IMR-90 (cell line): ENCODE results near the gene NT5C1B. TPM values are rescaled to one million over a fixed set of nuclear protein-coding genes. Genes with fewer than 3 reads are reported as not detected.

Experiments
- ATAC-seq: fragments of 200-7000 bp; cut with Tn5 transposase; 2 replicates; pipeline ENCODE4 v1.9.1; 2020; ENCODE audit warnings: low read depth, mild to moderate bottlenecking, moderate library complexity
- BruUV-seq: library from RNA; stranded (reverse); fragments of 400-500 nt; replicated peaks from 2 replicates; lab custom pipeline; 2021; lab: Mats Ljungman, UMichigan
- CTCF ChIA-PET: fragments of 300-600 bp; formaldehyde crosslinking; extraction: SDS; loops from one replicate; lab custom pipeline; 2021; ENCODE audit warnings: antibody characterized with exemption; lab: Yijun Ruan, JAX
- POLR2A ChIA-PET: fragments of 300-600 bp; sonication (Branson Sonifier 250); formaldehyde crosslinking; loops from one replicate; lab custom pipeline; 2022; ENCODE audit warnings: antibody characterized with exemption; ENCODE audit not compliant: unreplicated experiment; lab: Charles Lee
- DNase-seq: peaks from one replicate; pipeline ENCODE4 v3.0.0; 2013
- H2AFZ ChIP-seq: replicated peaks from 2 replicates; pipeline ENCODE3; 2013; ENCODE audit warnings: low read length, mild to moderate bottlenecking; ENCODE audit not compliant: poor library complexity
- H2AK5ac ChIP-seq: 2 replicates; pipeline ENCODE4 v1.6.1; 2013; ENCODE audit warnings: low read depth, low read length, inconsistent platforms
- H2AK9ac ChIP-seq: replicated peaks from 2 replicates; pipeline ENCODE3; 2013; ENCODE audit warnings: mild to moderate bottlenecking, low read depth, low read length, moderate library complexity; ENCODE audit not compliant: poor library complexity
- H2BK120ac ChIP-seq: 2 replicates; pipeline ENCODE4 v1.6.1; 2013; ENCODE audit warnings: low read depth, low read length, inconsistent platforms
- H2BK15ac ChIP-seq: 3 replicates; pipeline ENCODE4 v1.6.1; 2013; ENCODE audit warnings: low read depth, low read length, inconsistent platforms
- H2BK20ac ChIP-seq: 2 replicates; pipeline ENCODE4 v1.6.1; 2013; ENCODE audit warnings: low read depth, mild to moderate bottlenecking, inconsistent platforms, low read length, moderate library complexity
- H2BK5ac ChIP-seq: 2 replicates; pipeline ENCODE4 v1.6.1; 2013; ENCODE audit warnings: mild to moderate bottlenecking, low read depth, low read length, inconsistent platforms; ENCODE audit not compliant: poor library complexity, severe bottlenecking
- H3K14ac ChIP-seq: replicated peaks from 2 replicates; pipeline ENCODE4 v1.6.1; 2013; ENCODE audit warnings: low read depth, low read length, inconsistent platforms
- H3K18ac ChIP-seq: 2 replicates; pipeline ENCODE4 v1.6.1; 2013; ENCODE audit warnings: low read depth, low read length, control low read depth
- H3K23ac ChIP-seq: 2 replicates; pipeline ENCODE4 v1.6.1; 2013; ENCODE audit warnings: low read depth, low read length, inconsistent platforms
- H3K27ac ChIP-seq: 2 replicates; pipeline ENCODE4 v1.5.1; 2013; ENCODE audit warnings: mild to moderate bottlenecking, control low read depth, low read length; ENCODE audit not compliant: insufficient read depth
- H3K27me3 ChIP-seq: 2 replicates; pipeline ENCODE4 v1.6.1; 2013; ENCODE audit warnings: low read length; ENCODE audit not compliant: control insufficient read depth, insufficient read depth
- H3K36me3 ChIP-seq: 2 replicates; pipeline ENCODE4 v1.6.1; 2013; ENCODE audit warnings: low read length, mixed read lengths; ENCODE audit not compliant: control insufficient read depth, insufficient read depth
- H3K4ac ChIP-seq: 2 replicates; pipeline ENCODE4 v1.6.1; 2013; ENCODE audit warnings: low read depth, low read length, inconsistent platforms
- H3K4me1 ChIP-seq: 2 replicates; pipeline ENCODE4 v1.6.1; 2013; ENCODE audit warnings: low read length, mixed read lengths; ENCODE audit not compliant: control insufficient read depth, insufficient read depth
- H3K4me2 ChIP-seq: 2 replicates; pipeline ENCODE4 v1.6.1; 2013; ENCODE audit warnings: low read depth, mild to moderate bottlenecking, control low read depth, low read length, moderate library complexity
- H3K4me3 ChIP-seq: 2 replicates; pipeline ENCODE4 v1.5.1; 2013; ENCODE audit warnings: low read depth, mild to moderate bottlenecking, control low read depth, low read length, moderate library complexity; ENCODE audit not compliant: insufficient read depth
- H3K56ac ChIP-seq: 2 replicates; pipeline ENCODE4 v1.6.1; 2013; ENCODE audit warnings: low read length, inconsistent platforms; ENCODE audit not compliant: insufficient read depth; ENCODE audit errors: extremely low read depth
- H3K79me1 ChIP-seq, 2 experiments: 2 replicates each; pipeline ENCODE4 v1.6.1; 2013; ENCODE audit warnings: low read length in 2 of 2, inconsistent platforms in 1 of 2, low read depth in 1 of 2
- H3K9ac ChIP-seq: 2 replicates; pipeline ENCODE4 v1.6.1; 2013; ENCODE audit warnings: low read depth, low read length, control low read depth
- H3K9me1 ChIP-seq: 2 replicates; pipeline ENCODE4 v1.6.1; 2013; ENCODE audit warnings: low read length, inconsistent platforms; ENCODE audit not compliant: insufficient read depth
- H3K9me3 ChIP-seq: 2 replicates; pipeline ENCODE4 v1.6.1; 2013; ENCODE audit warnings: low read length; ENCODE audit not compliant: control insufficient read depth, insufficient read depth
- H4K20me1 ChIP-seq: 2 replicates; pipeline ENCODE4 v1.6.1; 2013; ENCODE audit warnings: low read length, inconsistent platforms; ENCODE audit not compliant: insufficient read depth
- H4K5ac ChIP-seq: 2 replicates; pipeline ENCODE4 v1.6.1; 2013; ENCODE audit warnings: mild to moderate bottlenecking, low read depth, low read length, control low read depth
- H4K8ac ChIP-seq, 2 experiments: 2 replicates each; pipeline ENCODE4 v1.6.1; 2013; ENCODE audit warnings: low read depth in 2 of 2, low read length in 2 of 2, control low read depth in 1 of 2, inconsistent platforms in 1 of 2
- H4K91ac ChIP-seq: 2 replicates; pipeline ENCODE4 v1.6.1; 2013; ENCODE audit warnings: low read depth, low read length, inconsistent platforms; ENCODE audit not compliant: insufficient read depth
- BHLHE40 ChIP-seq: fragments of 150-350 bp; IDR thresholded peaks from 2 replicates; pipeline ENCODE4 v1.6.1; 2016; ENCODE audit warnings: mild to moderate bottlenecking, low read depth, low read length
- MXI1 ChIP-seq: IDR thresholded peaks from 2 replicates; pipeline ENCODE4 v1.6.1; 2012; ENCODE audit warnings: low read depth, mild to moderate bottlenecking, low read length, moderate library complexity, borderline replicate concordance
- RAD21 ChIP-seq: IDR thresholded peaks from 2 replicates; pipeline ENCODE4 v1.6.1; 2012; ENCODE audit warnings: low read length, improper control_type of control experiment
- WGBS, 2 experiments: methylation state at CpG; one replicate each; pipeline versions ENCODE4 v1.1.5 to v1.1.7; 2013; ENCODE audit warnings: missing lambda C conversion rate in 2 of 2; ENCODE audit not compliant: insufficient read length in 1 of 2; ENCODE audit errors: extremely low coverage in 2 of 2; 5-methylcytosine and 5-hydroxymethylcytosine counted together
- dilution Hi-C: fragments of 300-500 bp; cut with HindIII; formaldehyde crosslinking; loops from one replicate; pipeline ENCODE4 v1.14.3; 2018; ENCODE audit warnings: low sequenced_read_pairs; ENCODE audit not compliant: unreplicated experiment
- in situ Hi-C: fragments of 300-500 bp; cut with MboI; formaldehyde crosslinking; loops from 3 replicates; pipeline ENCODE4 v1.14.3; 2019; ENCODE audit warnings: low sequenced_read_pairs, inconsistent platforms, mixed read lengths
- intact Hi-C: fragments of 100-400 bp; cut with micrococcal nuclease; formaldehyde crosslinking; loops from 2 replicates; pipeline ENCODE4 v1.10.0; 2022
- polyA plus RNA-seq, 3 experiments: library from polyadenylated mRNA; depleted of rRNA; stranded (reverse); fragments of >200 nt; gene quantifications; 2 replicates each; pipeline ENCODE4 v1.2.3, GENCODE V29; 2012; ENCODE audit warnings: low replicate concordance in 1 of 3
- total RNA-seq: library from RNA; depleted of rRNA; stranded (reverse); fragments of >200 nt; gene quantifications from 2 replicates; pipeline ENCODE4 v1.2.3, GENCODE V29; 2012
- TF ChIP-seq, protein P1 (sequence below): fragments of 150-350 bp; IDR thresholded peaks from 2 replicates; pipeline ENCODE4 v1.6.1; 2016; ENCODE audit warnings: low read depth, mild to moderate bottlenecking, low read length, moderate library complexity, borderline replicate concordance
- TF ChIP-seq, protein P2 (sequence below): conservative IDR thresholded peaks from 2 replicates; pipeline ENCODE4 v1.5.1; 2012; ENCODE audit warnings: mild to moderate bottlenecking, low read depth, low read length, improper control_type of control experiment

The NT5C1B gene
- total and polyA plus RNA-seq, 2 of the 4 experiments (the other 2 are of a cell fraction) = not detected

DNA sequence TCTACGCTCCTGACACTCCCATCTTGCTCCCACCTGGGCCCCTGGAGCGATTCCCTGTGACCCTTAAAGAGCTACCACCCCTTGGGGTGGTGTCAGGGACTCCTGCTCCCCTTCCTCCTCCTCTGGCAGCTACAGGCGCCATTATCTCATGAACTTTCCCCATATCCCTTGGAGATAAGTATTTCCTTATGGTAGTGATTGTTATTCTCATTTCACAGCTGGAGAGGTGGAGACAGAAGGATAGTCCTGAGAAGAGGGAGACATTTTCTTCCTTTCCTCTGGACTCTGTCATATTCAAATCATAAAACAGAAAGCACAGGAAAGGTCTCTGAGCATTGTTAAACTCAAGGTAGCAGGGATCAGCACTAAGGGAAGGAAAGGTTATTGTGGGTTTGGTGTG, 63.5 kb downstream of the NT5C1B start:
- in situ Hi-C loops (no loop called here), intact Hi-C loops (loop anchor here (10.0 kb wide), 3 partner anchors 399 to 609 kb away; no protein-coding TSS in a partner anchor), dilution Hi-C loops (no loop called here)
- ATAC-seq (no peak), DNase-seq (no peak)
- no TSS peak for BruUV-seq
- Histone ChIP-seq H3K56ac (no peak overlapping the region), H2AK9ac (no peak overlapping the region), H4K8ac (no peak overlapping the region), H4K5ac (no peak overlapping the region), H3K9me1 (no peaks in the 10 kb centered on the region), H2BK20ac (no peak overlapping the region), H4K20me1 (no peaks in the 10 kb centered on the region), H2BK5ac (no peak overlapping the region), H3K79me1 (no peaks in the 10 kb centered on the region), H3K23ac (no peak overlapping the region), H2BK15ac (no peak overlapping the region), H3K27ac (no peak overlapping the region), H2AFZ (no peak overlapping the region), H3K36me3 (no peaks in the 10 kb centered on the region), H3K18ac (no peak overlapping the region), H3K9me3 (no peaks in the 10 kb centered on the region), H3K14ac (no peak overlapping the region), H4K91ac (no peak overlapping the region), H3K4ac (no peak overlapping the region), H3K9ac (no peak overlapping the region), H3K4me3 (no peak overlapping the region), H3K27me3 (no peaks in the 10 kb centered on the region), H2BK120ac (no peak overlapping the region), H3K4me1 (no peaks in the 10 kb centered on the region; the same call in none of the 2 replicates), H3K4me2 (no peak overlapping the region), H2AK5ac (no peak overlapping the region)
- ChIA-PET POLR2A (no interaction called here), CTCF (no interaction called here)
- no CpG with 5 or more reads among the region's 3 CpGs for WGBS, 2 experiments
- TF ChIP-seq, protein P1, sequence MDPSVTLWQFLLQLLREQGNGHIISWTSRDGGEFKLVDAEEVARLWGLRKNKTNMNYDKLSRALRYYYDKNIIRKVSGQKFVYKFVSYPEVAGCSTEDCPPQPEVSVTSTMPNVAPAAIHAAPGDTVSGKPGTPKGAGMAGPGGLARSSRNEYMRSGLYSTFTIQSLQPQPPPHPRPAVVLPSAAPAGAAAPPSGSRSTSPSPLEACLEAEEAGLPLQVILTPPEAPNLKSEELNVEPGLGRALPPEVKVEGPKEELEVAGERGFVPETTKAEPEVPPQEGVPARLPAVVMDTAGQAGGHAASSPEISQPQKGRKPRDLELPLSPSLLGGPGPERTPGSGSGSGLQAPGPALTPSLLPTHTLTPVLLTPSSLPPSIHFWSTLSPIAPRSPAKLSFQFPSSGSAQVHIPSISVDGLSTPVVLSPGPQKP = no peak
- TF ChIP-seq BHLHE40 (no peak), RAD21 (no peak), MXI1 (no peak)
- TF ChIP-seq, protein P2, sequence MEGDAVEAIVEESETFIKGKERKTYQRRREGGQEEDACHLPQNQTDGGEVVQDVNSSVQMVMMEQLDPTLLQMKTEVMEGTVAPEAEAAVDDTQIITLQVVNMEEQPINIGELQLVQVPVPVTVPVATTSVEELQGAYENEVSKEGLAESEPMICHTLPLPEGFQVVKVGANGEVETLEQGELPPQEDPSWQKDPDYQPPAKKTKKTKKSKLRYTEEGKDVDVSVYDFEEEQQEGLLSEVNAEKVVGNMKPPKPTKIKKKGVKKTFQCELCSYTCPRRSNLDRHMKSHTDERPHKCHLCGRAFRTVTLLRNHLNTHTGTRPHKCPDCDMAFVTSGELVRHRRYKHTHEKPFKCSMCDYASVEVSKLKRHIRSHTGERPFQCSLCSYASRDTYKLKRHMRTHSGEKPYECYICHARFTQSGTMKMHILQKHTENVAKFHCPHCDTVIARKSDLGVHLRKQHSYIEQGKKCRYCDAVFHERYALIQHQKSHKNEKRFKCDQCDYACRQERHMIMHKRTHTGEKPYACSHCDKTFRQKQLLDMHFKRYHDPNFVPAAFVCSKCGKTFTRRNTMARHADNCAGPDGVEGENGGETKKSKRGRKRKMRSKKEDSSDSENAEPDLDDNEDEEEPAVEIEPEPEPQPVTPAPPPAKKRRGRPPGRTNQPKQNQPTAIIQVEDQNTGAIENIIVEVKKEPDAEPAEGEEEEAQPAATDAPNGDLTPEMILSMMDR = no peak
